ENCODE results near the gene PDZD4. TPM values are rescaled to one million over a fixed set of nuclear protein-coding genes. Genes with fewer than 3 reads are reported as not detected.

Gene PDZD4
- polyA plus RNA-seq, 1 of the 3 experiments (the other 2 are of a cell fraction): 1.9 TPM

DNA sequence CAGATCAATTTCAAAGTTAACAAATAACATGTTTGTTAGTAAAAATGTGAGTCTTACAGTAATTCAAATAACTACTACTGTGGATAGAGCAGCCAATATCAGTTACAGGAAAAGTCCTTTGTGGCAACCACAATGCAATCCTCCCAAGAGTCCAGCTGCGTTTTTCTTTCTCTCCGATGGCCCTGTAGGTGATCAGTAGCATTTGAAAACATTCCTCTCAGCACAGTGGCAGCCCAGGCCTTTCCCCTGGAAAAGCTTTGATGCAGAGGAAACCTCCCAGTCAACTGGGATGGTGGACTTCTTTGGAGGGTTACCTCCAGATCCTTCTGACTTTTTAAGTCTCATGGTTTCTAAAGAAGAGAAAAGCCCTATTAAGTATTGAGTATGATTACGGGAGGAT is 18.0 kb upstream of the PDZD4 start:
- Histone ChIP-seq H3K4me3 (ENCODE audit: low read depth in 2 of 2, low read length in 1 of 2) (no peak overlapping the region), H3K9me3 (no peaks in the 10 kb centered on the region), H3F3A (replicated peaks; ENCODE audit: insufficient read depth) (no peaks in the 10 kb centered on the region), H3K27me3 (ENCODE audit: insufficient read depth) (peaks cover 55% of the 10 kb centered on the region), H3K4me1 (ENCODE audit: control insufficient read depth in 1 of 2, insufficient read depth in 2 of 2, low read depth in 1 of 2, low read length in 1 of 2) (no peaks in the 10 kb centered on the region), H3K79me2 (ENCODE audit: insufficient read depth) (no peaks in the 10 kb centered on the region), H3K9me2 (no peaks in the 10 kb centered on the region), H3K36me3 (replicated peaks in 1 of 2; ENCODE audit: control insufficient read depth in 1 of 2, insufficient read depth in 2 of 2, low read length in 1 of 2) (no peaks in the 10 kb centered on the region), H3K27ac (ENCODE audit: low read depth in 2 of 2, low read length in 1 of 2) (no peak overlapping the region), H4K20me1 (ENCODE audit: insufficient read depth) (no peaks in the 10 kb centered on the region), H2AFZ (ENCODE audit: low read depth) (no peak overlapping the region), H3K9ac (no peak overlapping the region), H3K4me2 (no peak overlapping the region)
- CTCF ChIA-PET: interaction anchor here (1.8 kb wide), 1 partner anchor 85 kb away, joined by 5 read pairs; no protein-coding TSS in a partner anchor
- WGBS (ENCODE audit: low lambda C conversion rate): 44% methylated on average over 3 of the region's 3 CpGs
- POLR2A ChIA-PET: no interaction called here
- DNase-seq: no peak
- TF ChIP-seq, protein P1, sequence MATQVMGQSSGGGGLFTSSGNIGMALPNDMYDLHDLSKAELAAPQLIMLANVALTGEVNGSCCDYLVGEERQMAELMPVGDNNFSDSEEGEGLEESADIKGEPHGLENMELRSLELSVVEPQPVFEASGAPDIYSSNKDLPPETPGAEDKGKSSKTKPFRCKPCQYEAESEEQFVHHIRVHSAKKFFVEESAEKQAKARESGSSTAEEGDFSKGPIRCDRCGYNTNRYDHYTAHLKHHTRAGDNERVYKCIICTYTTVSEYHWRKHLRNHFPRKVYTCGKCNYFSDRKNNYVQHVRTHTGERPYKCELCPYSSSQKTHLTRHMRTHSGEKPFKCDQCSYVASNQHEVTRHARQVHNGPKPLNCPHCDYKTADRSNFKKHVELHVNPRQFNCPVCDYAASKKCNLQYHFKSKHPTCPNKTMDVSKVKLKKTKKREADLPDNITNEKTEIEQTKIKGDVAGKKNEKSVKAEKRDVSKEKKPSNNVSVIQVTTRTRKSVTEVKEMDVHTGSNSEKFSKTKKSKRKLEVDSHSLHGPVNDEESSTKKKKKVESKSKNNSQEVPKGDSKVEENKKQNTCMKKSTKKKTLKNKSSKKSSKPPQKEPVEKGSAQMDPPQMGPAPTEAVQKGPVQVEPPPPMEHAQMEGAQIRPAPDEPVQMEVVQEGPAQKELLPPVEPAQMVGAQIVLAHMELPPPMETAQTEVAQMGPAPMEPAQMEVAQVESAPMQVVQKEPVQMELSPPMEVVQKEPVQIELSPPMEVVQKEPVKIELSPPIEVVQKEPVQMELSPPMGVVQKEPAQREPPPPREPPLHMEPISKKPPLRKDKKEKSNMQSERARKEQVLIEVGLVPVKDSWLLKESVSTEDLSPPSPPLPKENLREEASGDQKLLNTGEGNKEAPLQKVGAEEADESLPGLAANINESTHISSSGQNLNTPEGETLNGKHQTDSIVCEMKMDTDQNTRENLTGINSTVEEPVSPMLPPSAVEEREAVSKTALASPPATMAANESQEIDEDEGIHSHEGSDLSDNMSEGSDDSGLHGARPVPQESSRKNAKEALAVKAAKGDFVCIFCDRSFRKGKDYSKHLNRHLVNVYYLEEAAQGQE (IDR thresholded peaks at IDR 0.05; ENCODE audit: low read depth, low read length): no peak
- TF ChIP-seq EZH2phosphoT487 (IDR thresholded peaks at IDR 0.05; ENCODE audit: borderline replicate concordance, low read depth): no peak
- TF ChIP-seq, protein P2, sequence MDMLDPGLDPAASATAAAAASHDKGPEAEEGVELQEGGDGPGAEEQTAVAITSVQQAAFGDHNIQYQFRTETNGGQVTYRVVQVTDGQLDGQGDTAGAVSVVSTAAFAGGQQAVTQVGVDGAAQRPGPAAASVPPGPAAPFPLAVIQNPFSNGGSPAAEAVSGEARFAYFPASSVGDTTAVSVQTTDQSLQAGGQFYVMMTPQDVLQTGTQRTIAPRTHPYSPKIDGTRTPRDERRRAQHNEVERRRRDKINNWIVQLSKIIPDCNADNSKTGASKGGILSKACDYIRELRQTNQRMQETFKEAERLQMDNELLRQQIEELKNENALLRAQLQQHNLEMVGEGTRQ (IDR thresholded peaks at IDR 0.05; ENCODE audit: borderline replicate concordance, low read depth, low read length): no peak
- no peak for TF ChIP-seq GABPA (IDR thresholded peaks at IDR 0.05; ENCODE audit: low read depth)
- TF ChIP-seq SMC3 (IDR thresholded peaks at IDR 0.05; ENCODE audit: low read depth, low read length): no peak
- TF ChIP-seq, protein P3, sequence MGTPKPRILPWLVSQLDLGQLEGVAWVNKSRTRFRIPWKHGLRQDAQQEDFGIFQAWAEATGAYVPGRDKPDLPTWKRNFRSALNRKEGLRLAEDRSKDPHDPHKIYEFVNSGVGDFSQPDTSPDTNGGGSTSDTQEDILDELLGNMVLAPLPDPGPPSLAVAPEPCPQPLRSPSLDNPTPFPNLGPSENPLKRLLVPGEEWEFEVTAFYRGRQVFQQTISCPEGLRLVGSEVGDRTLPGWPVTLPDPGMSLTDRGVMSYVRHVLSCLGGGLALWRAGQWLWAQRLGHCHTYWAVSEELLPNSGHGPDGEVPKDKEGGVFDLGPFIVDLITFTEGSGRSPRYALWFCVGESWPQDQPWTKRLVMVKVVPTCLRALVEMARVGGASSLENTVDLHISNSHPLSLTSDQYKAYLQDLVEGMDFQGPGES (IDR thresholded peaks at IDR 0.05; ENCODE audit: low read depth, low read length): no peak
- TF ChIP-seq, protein P4, sequence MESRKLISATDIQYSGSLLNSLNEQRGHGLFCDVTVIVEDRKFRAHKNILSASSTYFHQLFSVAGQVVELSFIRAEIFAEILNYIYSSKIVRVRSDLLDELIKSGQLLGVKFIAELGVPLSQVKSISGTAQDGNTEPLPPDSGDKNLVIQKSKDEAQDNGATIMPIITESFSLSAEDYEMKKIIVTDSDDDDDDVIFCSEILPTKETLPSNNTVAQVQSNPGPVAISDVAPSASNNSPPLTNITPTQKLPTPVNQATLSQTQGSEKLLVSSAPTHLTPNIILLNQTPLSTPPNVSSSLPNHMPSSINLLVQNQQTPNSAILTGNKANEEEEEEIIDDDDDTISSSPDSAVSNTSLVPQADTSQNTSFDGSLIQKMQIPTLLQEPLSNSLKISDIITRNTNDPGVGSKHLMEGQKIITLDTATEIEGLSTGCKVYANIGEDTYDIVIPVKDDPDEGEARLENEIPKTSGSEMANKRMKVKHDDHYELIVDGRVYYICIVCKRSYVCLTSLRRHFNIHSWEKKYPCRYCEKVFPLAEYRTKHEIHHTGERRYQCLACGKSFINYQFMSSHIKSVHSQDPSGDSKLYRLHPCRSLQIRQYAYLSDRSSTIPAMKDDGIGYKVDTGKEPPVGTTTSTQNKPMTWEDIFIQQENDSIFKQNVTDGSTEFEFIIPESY (IDR thresholded peaks at IDR 0.05; ENCODE audit: borderline replicate concordance, low read depth): no peak
- TF ChIP-seq YY1 (IDR thresholded peaks at IDR 0.05; ENCODE audit: low read depth): no peak
- no peak for TF ChIP-seq FOXM1 (IDR thresholded peaks at IDR 0.05; ENCODE audit: low read depth)
- TF ChIP-seq POLR2AphosphoS5 (IDR thresholded peaks at IDR 0.05; ENCODE audit: low read depth, low read length): no peak
- TF ChIP-seq ELF1 (IDR thresholded peaks at IDR 0.05): no peak
